22Rv1 (cell line): ENCODE measurements around the gene JAKMIP2.
"Not testable (repeated sequence)": the region's sequence is repeated elsewhere in the genome, so short reads cannot be mapped to it uniquely, and the experiment has no call there.

ENCODE experiments used
- H3K27ac ChIP-seq: fragments of 450-650 bp; 2 replicates; pipeline ENCODE4 v1.5.1; 2017
- ZFX ChIP-seq: fragments of 450-650 bp; IDR thresholded peaks from 2 replicates; pipeline ENCODE4 v1.6.1; 2017; ENCODE audit warnings: antibody characterized with exemption, borderline replicate concordance
- TF ChIP-seq, protein P1 (sequence below): fragments of 450-650 bp; IDR thresholded peaks from 2 replicates; pipeline ENCODE4 v1.5.1; 2017; ENCODE audit warnings: mild to moderate bottlenecking

Gene JAKMIP2

DNA sequence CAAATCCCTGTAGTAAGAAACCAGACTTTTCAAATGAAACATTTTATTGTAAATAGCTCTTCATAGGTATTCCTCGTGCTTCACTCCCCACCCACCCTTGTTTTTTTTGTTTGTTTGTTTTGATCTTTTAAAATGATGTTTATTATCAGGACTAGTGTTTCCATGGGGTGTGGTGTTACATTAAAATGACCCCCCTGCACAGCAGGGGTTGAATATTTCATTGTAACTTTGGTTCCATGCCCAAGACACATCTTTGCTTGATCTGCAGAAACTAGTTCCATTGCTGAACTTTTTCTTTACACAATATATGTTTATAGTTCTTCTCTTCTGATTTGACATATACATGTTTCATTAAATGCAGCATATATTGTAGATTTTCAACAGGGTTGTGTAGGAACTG lies 191.4 kb downstream of the JAKMIP2 start:
- no peak overlapping the region for H3K27ac ChIP-seq
- no peak for TF ChIP-seq ZFX
- TF ChIP-seq, protein P1, sequence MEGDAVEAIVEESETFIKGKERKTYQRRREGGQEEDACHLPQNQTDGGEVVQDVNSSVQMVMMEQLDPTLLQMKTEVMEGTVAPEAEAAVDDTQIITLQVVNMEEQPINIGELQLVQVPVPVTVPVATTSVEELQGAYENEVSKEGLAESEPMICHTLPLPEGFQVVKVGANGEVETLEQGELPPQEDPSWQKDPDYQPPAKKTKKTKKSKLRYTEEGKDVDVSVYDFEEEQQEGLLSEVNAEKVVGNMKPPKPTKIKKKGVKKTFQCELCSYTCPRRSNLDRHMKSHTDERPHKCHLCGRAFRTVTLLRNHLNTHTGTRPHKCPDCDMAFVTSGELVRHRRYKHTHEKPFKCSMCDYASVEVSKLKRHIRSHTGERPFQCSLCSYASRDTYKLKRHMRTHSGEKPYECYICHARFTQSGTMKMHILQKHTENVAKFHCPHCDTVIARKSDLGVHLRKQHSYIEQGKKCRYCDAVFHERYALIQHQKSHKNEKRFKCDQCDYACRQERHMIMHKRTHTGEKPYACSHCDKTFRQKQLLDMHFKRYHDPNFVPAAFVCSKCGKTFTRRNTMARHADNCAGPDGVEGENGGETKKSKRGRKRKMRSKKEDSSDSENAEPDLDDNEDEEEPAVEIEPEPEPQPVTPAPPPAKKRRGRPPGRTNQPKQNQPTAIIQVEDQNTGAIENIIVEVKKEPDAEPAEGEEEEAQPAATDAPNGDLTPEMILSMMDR: no peak

DNA sequence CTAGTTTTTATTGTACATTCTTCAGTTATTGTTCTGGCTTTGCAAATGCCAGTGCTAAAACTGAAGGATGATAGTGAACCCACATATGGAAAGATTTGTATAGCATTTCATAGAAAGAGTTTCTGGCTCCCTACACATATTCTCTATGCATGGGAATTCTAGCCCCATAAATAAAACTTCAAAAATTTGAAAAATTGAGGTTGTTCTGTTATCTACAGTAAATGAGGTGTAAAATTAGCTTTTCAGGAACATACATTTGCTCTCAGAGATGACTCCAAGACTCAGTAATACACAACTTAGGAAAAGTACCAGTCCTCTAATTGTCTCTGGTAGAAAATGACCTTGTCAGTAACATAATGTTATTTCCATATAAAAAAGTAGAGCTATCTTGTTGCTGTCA lies 192.4 kb downstream of the JAKMIP2 start:
- H3K27ac ChIP-seq: no peak overlapping the region
- TF ChIP-seq, protein P1: no peak
- no peak for TF ChIP-seq ZFX

DNA sequence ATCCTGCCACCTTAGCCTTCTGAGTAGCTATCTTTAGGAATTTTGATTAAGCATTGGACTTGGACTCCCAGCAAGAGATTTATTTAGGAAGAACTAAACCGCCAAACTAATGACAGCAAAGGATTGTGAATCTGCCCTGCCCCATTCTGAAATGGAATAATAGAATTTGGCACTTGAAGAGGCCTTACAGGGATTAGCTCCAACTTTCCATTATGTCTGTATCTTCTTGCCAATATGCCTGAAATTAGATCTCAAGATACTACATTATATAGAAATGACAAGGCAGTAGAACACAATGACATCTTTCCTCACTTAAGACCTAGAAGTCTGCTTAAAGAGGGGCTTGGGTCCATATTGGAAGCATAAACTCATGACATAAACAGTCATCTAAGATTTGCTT lies 195.7 kb downstream of the JAKMIP2 start:
- no peak for TF ChIP-seq ZFX
- TF ChIP-seq, protein P1: no peak
- H3K27ac ChIP-seq: no peak overlapping the region

DNA sequence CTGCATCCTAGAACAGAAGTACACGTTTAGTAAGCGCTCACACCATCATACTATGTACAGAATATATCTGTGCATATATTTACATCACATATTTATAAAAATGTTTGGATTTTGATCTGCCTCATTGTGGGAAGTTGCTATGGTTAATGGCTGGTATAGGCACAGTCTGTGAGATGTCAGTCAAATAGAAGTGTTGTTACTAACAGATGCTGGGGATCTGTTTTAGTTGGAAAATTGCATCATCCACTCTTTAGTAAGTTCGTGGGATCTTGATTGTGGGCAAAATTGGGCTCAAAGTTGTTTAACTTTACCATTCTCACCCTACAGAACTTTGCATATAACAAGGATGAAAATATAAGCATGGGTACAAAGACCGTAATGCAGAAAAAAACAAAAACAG lies 196.3 kb downstream of the JAKMIP2 start:
- TF ChIP-seq ZFX: no peak
- TF ChIP-seq, protein P1: no peak
- no peak overlapping the region for H3K27ac ChIP-seq

DNA sequence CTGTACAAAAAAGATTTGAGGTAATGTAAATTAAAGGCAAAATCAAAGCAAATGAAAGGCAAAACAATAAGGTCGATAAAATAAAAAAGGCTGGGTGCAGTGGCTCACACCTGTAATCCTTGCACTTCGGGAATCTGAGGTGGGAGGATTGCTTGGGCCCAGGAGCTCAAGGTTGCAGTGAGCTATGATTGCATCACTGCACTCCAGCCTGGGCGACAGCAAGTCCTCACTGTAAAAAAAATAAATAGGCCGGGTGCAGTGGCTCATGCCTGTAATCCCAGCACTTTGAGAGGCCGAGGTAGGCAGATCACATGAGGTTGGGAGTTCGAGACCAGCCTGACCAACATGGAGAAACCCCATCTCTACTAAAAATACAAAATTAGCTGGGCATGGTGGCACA lies 200.3 kb downstream of the JAKMIP2 start:
- H3K27ac ChIP-seq: not testable (repeated sequence)

DNA sequence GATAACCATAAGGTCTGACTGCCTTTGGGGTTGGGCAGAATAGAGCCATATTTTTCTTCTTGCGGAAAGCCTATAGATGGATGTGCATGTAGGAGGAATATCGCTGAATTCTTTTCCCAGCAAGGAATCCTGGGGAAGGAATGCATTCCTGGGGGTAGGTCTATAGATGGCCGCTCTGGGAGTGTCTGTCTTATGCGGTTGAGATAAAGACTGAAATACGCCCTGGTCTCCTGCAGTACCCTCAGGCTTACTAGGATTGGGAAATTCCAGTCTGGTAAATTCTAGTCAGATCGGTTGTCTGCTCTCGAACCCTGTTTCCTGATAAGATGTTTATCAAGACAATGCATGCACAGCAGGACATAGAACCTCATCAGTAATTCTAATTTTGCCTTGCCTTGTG lies 202.1 kb downstream of the JAKMIP2 start:
- not testable (repeated sequence) for H3K27ac ChIP-seq

DNA sequence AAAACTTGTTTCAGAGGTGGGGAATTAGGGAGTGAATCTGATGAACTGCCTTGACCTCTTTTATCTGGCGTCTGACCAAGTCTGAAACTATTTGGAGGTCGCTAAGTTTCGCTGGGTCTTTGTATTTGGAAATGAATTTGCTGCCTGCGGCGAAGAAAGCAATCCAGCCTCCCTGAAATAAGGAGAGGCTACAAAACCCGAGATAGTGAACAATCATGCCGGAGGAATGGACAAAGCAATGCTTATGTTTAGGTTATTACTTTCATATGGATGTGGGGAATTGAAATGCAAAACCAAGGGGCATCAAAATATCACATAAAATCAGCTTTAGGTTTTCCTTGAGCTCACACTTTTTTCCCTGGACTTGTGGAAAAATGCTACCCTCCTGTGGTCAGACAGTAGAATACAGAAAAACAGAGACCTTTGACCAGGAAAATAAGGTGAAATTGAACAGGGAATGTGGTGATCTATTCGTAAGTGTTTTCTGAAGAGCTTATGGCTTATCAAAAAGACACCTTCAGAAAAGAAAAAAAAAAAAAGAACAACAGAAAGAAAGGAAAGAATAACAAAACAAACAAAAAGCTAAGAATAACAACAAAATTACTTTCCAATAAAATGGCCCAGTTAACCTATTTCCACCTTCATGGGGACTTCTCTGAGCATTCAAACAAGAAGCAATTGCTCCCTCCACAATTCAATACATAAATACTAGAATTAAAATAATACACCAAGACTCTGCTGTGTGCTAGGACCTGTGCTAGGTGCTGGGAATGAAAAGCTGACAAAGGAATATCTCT lies 204.1 kb downstream of the JAKMIP2 start:
- TF ChIP-seq, protein P1: peak; percentile 78
- no peak for TF ChIP-seq ZFX

DNA sequence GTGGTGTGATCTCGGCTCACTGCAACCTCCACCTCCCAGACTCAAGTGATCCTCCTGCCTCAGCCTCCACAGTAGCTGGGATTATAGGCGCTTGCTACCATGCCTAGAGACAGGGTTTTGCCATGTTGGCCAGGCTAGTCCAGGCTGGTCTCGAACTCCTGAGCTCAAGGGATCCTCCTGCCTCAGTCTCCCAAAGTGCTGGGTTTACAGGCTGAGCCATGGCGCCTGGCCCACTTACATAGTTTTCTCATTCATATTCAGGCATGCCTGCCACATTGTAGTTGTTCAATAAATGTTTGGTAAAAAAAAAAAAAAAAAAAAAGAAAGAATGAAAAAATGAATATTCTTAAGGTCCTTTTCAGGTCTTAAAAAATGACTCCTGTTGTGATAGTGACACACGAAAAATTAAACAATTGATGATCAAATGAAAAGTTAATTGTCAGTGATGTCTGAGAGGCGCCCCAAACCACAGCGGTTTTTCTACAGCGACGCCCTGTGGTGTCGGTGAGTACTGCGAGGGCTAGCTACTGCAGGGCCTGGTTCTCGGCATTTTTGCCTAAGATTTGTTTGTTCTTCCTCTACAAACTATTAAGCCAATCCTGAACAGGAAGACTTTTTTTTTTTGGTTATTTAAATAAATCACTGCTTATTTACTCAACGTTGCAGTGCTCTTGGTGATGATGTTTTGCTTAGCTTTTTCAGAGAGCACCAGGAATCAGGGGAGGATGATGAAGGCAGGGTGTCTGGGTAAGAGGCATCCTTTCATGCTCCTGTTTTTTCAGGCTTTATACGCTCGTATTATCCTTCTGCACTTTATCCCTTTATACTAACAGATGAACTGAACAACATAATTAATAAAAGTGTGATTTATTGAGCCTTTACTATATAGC lies 205.6 kb downstream of the JAKMIP2 start:
- no peak for TF ChIP-seq ZFX
- TF ChIP-seq, protein P1: peak; percentile 95

More for the DNA sequence above, 204.1 kb downstream of the JAKMIP2 start:
- no peak overlapping the region for H3K27ac ChIP-seq

More for the DNA sequence above, 205.6 kb downstream of the JAKMIP2 start:
- H3K27ac ChIP-seq: no peak overlapping the region
